ENCODE measurements around the gene IRF2BPL. TPM values are rescaled to one million over a fixed set of nuclear protein-coding genes. Genes with fewer than 3 reads are reported as not detected.

IRF2BPL gene
- total and polyA plus RNA-seq, 9 of the 15 experiments (the other 6 are each of a cell fraction or from before 2014, with no cell fraction given), result 0.52 to 21.6 (median 2.5) TPM

DNA sequence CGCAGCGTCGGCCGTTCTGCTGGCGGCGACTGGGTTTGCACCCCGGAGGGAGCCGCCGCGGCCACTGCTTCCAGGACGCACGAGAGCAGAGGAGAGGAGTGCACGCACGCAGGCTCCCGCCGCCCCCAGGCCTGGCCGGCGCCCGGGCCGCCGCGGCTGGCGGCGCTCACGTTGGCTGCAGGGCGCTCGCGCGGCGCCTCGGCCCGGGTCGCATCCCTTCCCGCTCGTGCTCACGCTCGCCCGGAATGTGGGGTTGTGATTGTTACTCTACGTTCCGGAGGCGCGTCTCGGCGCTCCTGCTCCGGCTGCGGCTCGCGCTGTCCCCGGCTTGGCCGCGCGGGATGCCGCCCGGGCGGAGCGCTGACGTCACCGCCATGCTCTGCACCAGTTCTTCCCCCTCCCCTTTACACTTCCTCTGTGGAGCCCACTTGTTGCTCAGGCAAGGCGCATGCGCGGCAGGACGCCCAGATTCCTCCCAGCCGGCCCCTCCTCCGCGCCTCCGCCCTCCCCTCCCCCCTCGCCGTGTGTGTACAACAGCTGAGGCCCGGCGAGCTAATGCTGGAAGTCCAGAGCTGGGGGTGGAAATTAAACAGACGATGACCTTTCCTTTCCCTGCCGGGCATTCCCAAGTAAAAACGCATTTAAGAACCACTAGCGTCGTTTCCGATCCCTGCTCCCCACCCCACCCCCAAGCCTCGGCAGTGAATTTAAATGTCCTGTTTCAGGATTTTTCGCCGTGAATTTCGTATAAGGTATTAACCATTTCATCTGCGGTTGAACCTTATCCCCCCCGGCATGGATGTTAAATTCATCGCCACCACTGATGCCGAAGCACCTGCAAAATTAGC lies at the start of gene IRF2BPL (continued):
- TF ChIP-seq, protein P1, sequence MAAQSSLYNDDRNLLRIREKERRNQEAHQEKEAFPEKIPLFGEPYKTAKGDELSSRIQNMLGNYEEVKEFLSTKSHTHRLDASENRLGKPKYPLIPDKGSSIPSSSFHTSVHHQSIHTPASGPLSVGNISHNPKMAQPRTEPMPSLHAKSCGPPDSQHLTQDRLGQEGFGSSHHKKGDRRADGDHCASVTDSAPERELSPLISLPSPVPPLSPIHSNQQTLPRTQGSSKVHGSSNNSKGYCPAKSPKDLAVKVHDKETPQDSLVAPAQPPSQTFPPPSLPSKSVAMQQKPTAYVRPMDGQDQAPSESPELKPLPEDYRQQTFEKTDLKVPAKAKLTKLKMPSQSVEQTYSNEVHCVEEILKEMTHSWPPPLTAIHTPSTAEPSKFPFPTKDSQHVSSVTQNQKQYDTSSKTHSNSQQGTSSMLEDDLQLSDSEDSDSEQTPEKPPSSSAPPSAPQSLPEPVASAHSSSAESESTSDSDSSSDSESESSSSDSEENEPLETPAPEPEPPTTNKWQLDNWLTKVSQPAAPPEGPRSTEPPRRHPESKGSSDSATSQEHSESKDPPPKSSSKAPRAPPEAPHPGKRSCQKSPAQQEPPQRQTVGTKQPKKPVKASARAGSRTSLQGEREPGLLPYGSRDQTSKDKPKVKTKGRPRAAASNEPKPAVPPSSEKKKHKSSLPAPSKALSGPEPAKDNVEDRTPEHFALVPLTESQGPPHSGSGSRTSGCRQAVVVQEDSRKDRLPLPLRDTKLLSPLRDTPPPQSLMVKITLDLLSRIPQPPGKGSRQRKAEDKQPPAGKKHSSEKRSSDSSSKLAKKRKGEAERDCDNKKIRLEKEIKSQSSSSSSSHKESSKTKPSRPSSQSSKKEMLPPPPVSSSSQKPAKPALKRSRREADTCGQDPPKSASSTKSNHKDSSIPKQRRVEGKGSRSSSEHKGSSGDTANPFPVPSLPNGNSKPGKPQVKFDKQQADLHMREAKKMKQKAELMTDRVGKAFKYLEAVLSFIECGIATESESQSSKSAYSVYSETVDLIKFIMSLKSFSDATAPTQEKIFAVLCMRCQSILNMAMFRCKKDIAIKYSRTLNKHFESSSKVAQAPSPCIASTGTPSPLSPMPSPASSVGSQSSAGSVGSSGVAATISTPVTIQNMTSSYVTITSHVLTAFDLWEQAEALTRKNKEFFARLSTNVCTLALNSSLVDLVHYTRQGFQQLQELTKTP (IDR thresholded peaks at IDR 0.05; ENCODE audit: low read depth in 1 of 2, partially characterized antibody in 2 of 2), result peak in 1 of 2 experiments; percentile 21
- no peak for TF ChIP-seq RFX1 (IDR thresholded peaks at IDR 0.05)
- no peak for TF ChIP-seq TCFL5 (CRISPR knock-in tag; conservative IDR thresholded peaks at IDR 0.05)
- TF ChIP-seq ZFP30 (CRISPR knock-in tag; IDR thresholded peaks at IDR 0.05; ENCODE audit: borderline replicate concordance), result no peak
- 0 out of 2 replicates have a peak, but pooled peaks have one; percentile 34 for TF ChIP-seq BCOR (IDR thresholded peaks at IDR 0.05)
- 0 out of 4 replicates have a peak, but pooled peaks of 1 of the 2 experiments have one; percentile 22 for TF ChIP-seq TRIM24 (IDR thresholded peaks at IDR 0.05)
- TF ChIP-seq RUNX1 (IDR thresholded peaks at IDR 0.05; ENCODE audit: low read depth), result no peak
- peak; percentile 63 for TF ChIP-seq TAF1 (IDR thresholded peaks at IDR 0.05; ENCODE audit: control insufficient read depth, extremely low read depth, insufficient read depth, low read length, severe bottlenecking)
- peak in 1 of 2 experiments; percentile 43; a peak in 1 of 4 replicates for TF ChIP-seq RCOR1 (IDR thresholded peaks at IDR 0.05; ENCODE audit: borderline replicate concordance in 1 of 2, low read depth in 2 of 2, low read length in 2 of 2)
- TF ChIP-seq HNRNPL (IDR thresholded peaks at IDR 0.05; ENCODE audit: low read depth, low read length), result no peak
- no peak for TF ChIP-seq ZNF717 (CRISPR knock-in tag; IDR thresholded peaks at IDR 0.05)
- no peak for TF ChIP-seq SMAD3 (CRISPR knock-in tag; conservative IDR thresholded peaks at IDR 0.05)
- TF ChIP-seq POLR2AphosphoS5 (IDR thresholded peaks at IDR 0.05; ENCODE audit: control insufficient read depth, insufficient read depth, low read depth, low read length), result peak; percentile 43
- TF ChIP-seq ZNF143 (CRISPR knock-in tag; IDR thresholded peaks at IDR 0.05), result no peak
- TF ChIP-seq ZKSCAN8 (CRISPR knock-in tag; IDR thresholded peaks at IDR 0.05), result peak; percentile 78
- no peak for TF ChIP-seq SMAD1 (IDR thresholded peaks at IDR 0.05; ENCODE audit: low read depth, low read length, partially characterized antibody)
- peak; percentile 21; the same call in 1 of the 2 replicates for TF ChIP-seq MYNN (IDR thresholded peaks at IDR 0.05)
- no peak for TF ChIP-seq MYNN (CRISPR knock-in tag; IDR thresholded peaks at IDR 0.05)
- TF ChIP-seq NR2C1 (IDR thresholded peaks at IDR 0.05), result no peak
- TF ChIP-seq NR2C1 (tag; IDR thresholded peaks at IDR 0.05), result no peak; the same call in 1 of the 2 replicates
- TF ChIP-seq CEBPG (CRISPR knock-in tag; IDR thresholded peaks at IDR 0.05), result no peak
- no peak for TF ChIP-seq CEBPG (tag; conservative IDR thresholded peaks at IDR 0.05 in 1 of 2, IDR thresholded peaks at IDR 0.05 in 1 of 2)
- TF ChIP-seq, protein P2, sequence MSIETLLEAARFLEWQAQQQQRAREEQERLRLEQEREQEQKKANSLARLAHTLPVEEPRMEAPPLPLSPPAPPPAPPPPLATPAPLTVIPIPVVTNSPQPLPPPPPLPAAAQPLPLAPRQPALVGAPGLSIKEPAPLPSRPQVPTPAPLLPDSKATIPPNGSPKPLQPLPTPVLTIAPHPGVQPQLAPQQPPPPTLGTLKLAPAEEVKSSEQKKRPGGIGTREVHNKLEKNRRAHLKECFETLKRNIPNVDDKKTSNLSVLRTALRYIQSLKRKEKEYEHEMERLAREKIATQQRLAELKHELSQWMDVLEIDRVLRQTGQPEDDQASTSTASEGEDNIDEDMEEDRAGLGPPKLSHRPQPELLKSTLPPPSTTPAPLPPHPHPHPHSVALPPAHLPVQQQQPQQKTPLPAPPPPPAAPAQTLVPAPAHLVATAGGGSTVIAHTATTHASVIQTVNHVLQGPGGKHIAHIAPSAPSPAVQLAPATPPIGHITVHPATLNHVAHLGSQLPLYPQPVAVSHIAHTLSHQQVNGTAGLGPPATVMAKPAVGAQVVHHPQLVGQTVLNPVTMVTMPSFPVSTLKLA (conservative IDR thresholded peaks at IDR 0.05), result peak; percentile 69 to 74
- no peak for TF ChIP-seq POLR3A (IDR thresholded peaks at IDR 0.05; ENCODE audit: borderline replicate concordance, extremely low read depth, insufficient read depth, insufficient read length)

All from K562 (cell line).